Stimulated activated CD8-positive, alpha-beta memory T cell treated with anti-CD3 and anti-CD28 coated beads, Interleukin-12 subunit alpha, Interleukin-12 subunit beta, amount 100 ng/mL, for 24 hours (primary cell): ENCODE data around the gene CEP290.
"Not testable (repeated sequence)": the region's sequence is repeated elsewhere in the genome, so short reads cannot be mapped to it uniquely, and the experiment has no call there.

ENCODE experiments used
- DNase-seq: peaks from one replicate; pipeline ENCODE4 v3.0.0-alpha.2; 2020; ENCODE audit errors: extremely low read depth

The CEP290 gene

GRCh38 chr12:88141425-88141773, 489 bp downstream of the CEP290 start:
- DNase-seq: no peak

- not testable (repeated sequence) for DNase-seq
Measured at GRCh38 chr12:88139711-88140110, 2.2 kb downstream of the CEP290 start.

GRCh38 chr12:88133181-88133580, 8.7 kb downstream of the CEP290 start:
- not testable (repeated sequence) for DNase-seq

GRCh38 chr12:88132392-88132791, 9.5 kb downstream of the CEP290 start:
- DNase-seq: no peak

- DNase-seq: no peak
Measured at GRCh38 chr12:88127855-88128254, 14.0 kb downstream of the CEP290 start.

GRCh38 chr12:88127099-88127498, 14.8 kb downstream of the CEP290 start:
- DNase-seq: no peak

- no peak for DNase-seq
Measured at GRCh38 chr12:88122666-88123065, 19.2 kb downstream of the CEP290 start.

- DNase-seq: no peak
Measured at GRCh38 chr12:88113871-88114270, 28.0 kb downstream of the CEP290 start.

- DNase-seq: no peak
Measured at GRCh38 chr12:88111074-88111652, 30.7 kb downstream of the CEP290 start.

GRCh38 chr12:88108021-88108420, 33.9 kb downstream of the CEP290 start:
- DNase-seq: no peak

GRCh38 chr12:88093573-88093972, 48.3 kb downstream of the CEP290 start:
- DNase-seq: no peak

GRCh38 chr12:88092771-88093170, 49.1 kb downstream of the CEP290 start:
- no peak for DNase-seq

GRCh38 chr12:88084210-88084609, 57.7 kb downstream of the CEP290 start:
- no peak for DNase-seq

- no peak for DNase-seq
Measured at GRCh38 chr12:88083634-88084033, 58.3 kb downstream of the CEP290 start.

GRCh38 chr12:88081247-88081646, 60.6 kb downstream of the CEP290 start:
- DNase-seq: no peak

GRCh38 chr12:88067301-88067700, 74.6 kb downstream of the CEP290 start:
- no peak for DNase-seq

GRCh38 chr12:88063375-88063774, 78.5 kb downstream of the CEP290 start:
- no peak for DNase-seq

GRCh38 chr12:88062474-88062873, 79.4 kb downstream of the CEP290 start:
- DNase-seq: no peak

- DNase-seq: no peak
Measured at GRCh38 chr12:88058719-88059077, 83.2 kb downstream of the CEP290 start.

GRCh38 chr12:88057994-88058718, 83.7 kb downstream of the CEP290 start:
- no peak for DNase-seq

- DNase-seq: no peak
Measured at GRCh38 chr12:88056571-88056970, 85.3 kb downstream of the CEP290 start.

- no peak for DNase-seq
Measured at GRCh38 chr12:88052686-88053085, 89.2 kb downstream of the CEP290 start.

- DNase-seq: no peak
Measured at GRCh38 chr12:88044035-88044434, 97.9 kb downstream of the CEP290 start.

GRCh38 chr12:88037770-88038169, 104.1 kb downstream of the CEP290 start:
- no peak for DNase-seq
